Thyroid gland (tissue), 4 donors: ENCODE results near the gene DLG2. TPM values are rescaled to one million over a fixed set of nuclear protein-coding genes. Genes with fewer than 3 reads are reported as not detected.

Source experiments
- DNase-seq, 2 donors: peaks; one replicate each; pipeline ENCODE4 v3.0.0-alpha.2; 2019
- H3K27ac ChIP-seq, 3 donors: fragments of 200-600 bp; sonication (generic); 1 replicate in 2 of 3; 2 replicates in 1 of 3; pipeline ENCODE4 v1.5.1; 2016 to 2019; ENCODE audit warnings: mild to moderate bottlenecking in 1 of 3, moderate library complexity in 1 of 3
- H3K27me3 ChIP-seq: fragments of 200-600 bp; sonication (generic); one replicate; pipeline ENCODE4 v1.5.1; 2019
- H3K36me3 ChIP-seq, 2 donors: fragments of 200-600 bp; sonication (generic); one replicate each; pipeline ENCODE4 v1.5.1; 2016 to 2019
- H3K4me1 ChIP-seq, 2 donors: fragments of 200-600 bp; sonication (generic); one replicate each; pipeline ENCODE4 v1.5.1; 2017 to 2019
- H3K4me3 ChIP-seq, 3 donors: fragments of 200-600 bp; sonication (generic); replicated peaks in 1 of 3; 1 replicate in 2 of 3; 2 replicates in 1 of 3; pipeline ENCODE4 v1.5.1; 2016; ENCODE audit warnings: mild to moderate bottlenecking in 1 of 3
- H3K9me3 ChIP-seq: fragments of 200-600 bp; sonication (generic); one replicate; pipeline ENCODE4 v1.5.1; 2017
- POLR2A ChIP-seq, 2 donors: fragments of 450-650 bp; IDR thresholded peaks; one replicate each; pipeline ENCODE4 v1.6.1; 2017; ENCODE audit warnings: antibody characterized with exemption in 2 of 2, mild to moderate bottlenecking in 2 of 2, moderate library complexity in 1 of 2
- WGBS, 2 donors: methylation state at CpG; one replicate each; pipeline ENCODE4 v1.1.5; 2017; 5-methylcytosine and 5-hydroxymethylcytosine counted together
- intact Hi-C: fragments of 100-400 bp; cut with DNase I; formaldehyde crosslinking; loops from one replicate; pipeline ENCODE4 v1.15.1; 2023
- total RNA-seq, 4 donors: library from RNA; depleted of rRNA; stranded (reverse); fragments of >200 nt; gene quantifications; one replicate each; pipeline ENCODE4 v1.2.3, GENCODE V29; 2016
- TF ChIP-seq, protein P1 (sequence below), 6 experiments: fragments of 200-600 bp in 3 of 6; fragments of 450-650 bp in 3 of 6; sonication (generic) in 3 of 6; IDR thresholded peaks; one replicate each; pipeline ENCODE4 v1.5.1; 2016 to 2019; ENCODE audit warnings: antibody characterized with exemption in 6 of 6, mild to moderate bottlenecking in 2 of 6, inconsistent platforms in 1 of 6, moderate library complexity in 1 of 6

DLG2 gene
- total RNA-seq, 4 donors from 2014 or later, result 29.4 to 79.4 (median 42.4) TPM

DNA sequence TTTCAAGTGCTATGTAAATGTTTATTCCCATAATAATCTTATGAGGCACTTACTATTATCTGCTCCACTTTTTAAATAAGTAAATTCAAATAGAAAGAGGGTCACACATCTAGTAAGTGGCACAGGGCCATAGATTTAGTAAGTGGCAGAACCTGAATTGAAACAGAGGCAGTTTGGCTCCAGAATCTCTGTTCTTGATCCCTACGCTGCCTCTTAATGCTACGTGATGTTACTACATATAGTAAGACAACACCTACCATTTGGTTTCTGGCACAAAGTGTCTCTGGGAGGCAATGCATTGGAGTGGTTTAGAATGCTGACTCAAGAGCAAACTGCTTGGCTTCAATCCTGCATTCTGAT is 1018.3 kb downstream of the DLG2 start:
- H3K27me3 ChIP-seq, result no peaks in the 10 kb centered on the region
- 92 to 96% methylated on average over 2 of the region's 2 CpGs for WGBS, 2 donors
- H3K36me3 ChIP-seq, result no peaks in the 10 kb centered on the region
- H3K9me3 ChIP-seq, result no peaks in the 10 kb centered on the region
- H3K4me3 ChIP-seq, result no peak overlapping the region
- H3K4me1 ChIP-seq, result no peaks in the 10 kb centered on the region
- TF ChIP-seq POLR2A (IDR thresholded peaks at IDR 0.05), result no peak
- TF ChIP-seq, protein P1, sequence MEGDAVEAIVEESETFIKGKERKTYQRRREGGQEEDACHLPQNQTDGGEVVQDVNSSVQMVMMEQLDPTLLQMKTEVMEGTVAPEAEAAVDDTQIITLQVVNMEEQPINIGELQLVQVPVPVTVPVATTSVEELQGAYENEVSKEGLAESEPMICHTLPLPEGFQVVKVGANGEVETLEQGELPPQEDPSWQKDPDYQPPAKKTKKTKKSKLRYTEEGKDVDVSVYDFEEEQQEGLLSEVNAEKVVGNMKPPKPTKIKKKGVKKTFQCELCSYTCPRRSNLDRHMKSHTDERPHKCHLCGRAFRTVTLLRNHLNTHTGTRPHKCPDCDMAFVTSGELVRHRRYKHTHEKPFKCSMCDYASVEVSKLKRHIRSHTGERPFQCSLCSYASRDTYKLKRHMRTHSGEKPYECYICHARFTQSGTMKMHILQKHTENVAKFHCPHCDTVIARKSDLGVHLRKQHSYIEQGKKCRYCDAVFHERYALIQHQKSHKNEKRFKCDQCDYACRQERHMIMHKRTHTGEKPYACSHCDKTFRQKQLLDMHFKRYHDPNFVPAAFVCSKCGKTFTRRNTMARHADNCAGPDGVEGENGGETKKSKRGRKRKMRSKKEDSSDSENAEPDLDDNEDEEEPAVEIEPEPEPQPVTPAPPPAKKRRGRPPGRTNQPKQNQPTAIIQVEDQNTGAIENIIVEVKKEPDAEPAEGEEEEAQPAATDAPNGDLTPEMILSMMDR (IDR thresholded peaks at IDR 0.05), result no peak
- intact Hi-C loops, result no loop called here
- no peak for DNase-seq
- H3K27ac ChIP-seq, result no peak overlapping the region

DNA sequence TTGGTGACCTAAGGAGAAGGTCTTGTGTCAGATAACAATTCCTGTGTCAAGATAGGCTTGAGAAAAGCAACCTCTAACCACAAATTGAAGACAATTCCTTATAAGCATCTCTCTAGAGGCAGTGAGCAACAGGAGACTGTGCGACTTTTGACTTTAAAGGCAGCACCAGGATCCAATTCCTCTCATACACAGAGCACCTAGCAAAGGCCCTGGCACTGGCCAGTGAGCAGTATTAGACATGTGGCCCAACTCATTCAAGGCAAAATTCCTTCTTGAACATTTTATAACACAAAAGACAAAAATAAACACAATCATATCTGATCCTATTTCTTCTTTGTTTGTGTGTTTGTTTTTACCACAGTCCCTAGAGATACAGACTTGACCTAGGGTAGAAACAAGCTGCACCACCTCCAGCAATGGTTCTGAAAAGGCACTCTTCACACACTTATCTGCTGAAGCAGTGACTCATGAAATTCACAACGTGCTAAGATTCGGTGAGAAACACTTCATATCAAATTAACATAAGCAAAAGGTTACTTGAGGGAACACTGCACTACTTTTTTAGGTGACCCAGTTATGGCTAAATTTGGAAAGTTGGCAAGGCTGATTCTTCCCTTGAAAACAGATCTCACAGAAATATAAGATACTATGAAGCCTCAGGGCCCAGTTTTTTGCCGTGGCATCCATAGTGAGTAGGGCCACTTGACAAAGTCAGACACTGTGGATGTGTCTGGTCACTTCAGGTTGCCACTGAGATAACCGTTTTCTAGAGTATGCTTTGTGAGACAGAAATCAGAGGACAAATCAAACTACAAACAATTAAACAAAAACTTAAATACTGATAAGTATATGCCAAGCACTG is 1018.9 kb downstream of the DLG2 start:
- Histone ChIP-seq H3K4me3 (no peak overlapping the region), H3K4me1 (no peaks in the 10 kb centered on the region), H3K9me3 (no peaks in the 10 kb centered on the region), H3K27ac (no peak overlapping the region), H3K36me3 (no peaks in the 10 kb centered on the region), H3K27me3 (no peaks in the 10 kb centered on the region)
- DNase-seq, result no peak
- intact Hi-C loops, result no loop called here
- TF ChIP-seq, protein P1 (IDR thresholded peaks at IDR 0.05), result no peak
- TF ChIP-seq POLR2A (IDR thresholded peaks at IDR 0.05), result no peak
- 55 to 56% methylated on average over 5 of the region's 5 CpGs for WGBS, 2 donors

DNA sequence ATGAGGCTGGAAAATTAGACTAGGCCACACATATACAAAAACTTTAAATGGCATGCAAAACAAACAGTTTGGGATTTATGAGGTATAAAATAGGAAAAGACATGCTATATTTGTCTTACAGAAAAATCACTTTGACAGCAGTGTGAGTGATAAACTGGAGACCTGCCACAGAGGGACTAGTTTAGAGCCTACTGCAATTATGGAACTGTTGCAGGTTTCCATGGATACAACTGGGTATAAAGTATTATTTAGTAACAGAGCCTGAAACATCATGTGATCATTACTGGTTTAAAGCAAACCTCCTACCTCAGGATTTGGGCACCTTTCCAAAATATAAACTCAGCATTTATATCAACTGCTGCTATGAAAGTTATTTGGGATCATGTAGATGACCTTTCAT is 1032.5 kb downstream of the DLG2 start:
- Histone ChIP-seq H3K4me1 (no peaks in the 10 kb centered on the region), H3K27me3 (no peaks in the 10 kb centered on the region), H3K27ac (no peak overlapping the region), H3K36me3 (no peaks in the 10 kb centered on the region), H3K9me3 (no peaks in the 10 kb centered on the region), H3K4me3 (no peak overlapping the region)
- intact Hi-C loops, result no loop called here
- no peak for DNase-seq
- TF ChIP-seq POLR2A (IDR thresholded peaks at IDR 0.05), result no peak
- TF ChIP-seq, protein P1 (IDR thresholded peaks at IDR 0.05), result no peak

DNA sequence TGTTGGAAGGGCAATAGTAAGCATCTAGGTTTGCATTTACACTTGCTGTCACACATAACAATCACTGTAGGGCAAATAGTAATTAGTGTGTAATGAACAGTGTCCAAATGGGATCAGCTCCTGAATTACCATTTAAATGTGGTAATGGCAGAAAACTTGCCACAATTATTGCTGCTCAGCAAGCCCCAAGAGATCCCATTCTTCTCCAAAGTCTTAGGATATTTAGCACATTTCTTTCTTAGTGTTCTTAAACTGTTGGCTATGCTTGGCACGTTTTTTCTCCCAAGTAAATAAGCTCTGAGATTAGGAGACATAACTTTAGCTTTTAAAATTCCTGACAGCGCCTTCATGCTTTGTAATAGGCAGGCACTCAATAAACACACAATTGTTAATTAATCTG is 1037.0 kb downstream of the DLG2 start:
- no peaks in the 10 kb centered on the region for H3K9me3 ChIP-seq
- no peaks in the 10 kb centered on the region for H3K27me3 ChIP-seq
- no peak overlapping the region for H3K4me3 ChIP-seq
- DNase-seq, result no peak
- no peaks in the 10 kb centered on the region for H3K4me1 ChIP-seq
- no peaks in the 10 kb centered on the region for H3K36me3 ChIP-seq
- intact Hi-C loops, result no loop called here
- TF ChIP-seq, protein P1 (IDR thresholded peaks at IDR 0.05), result no peak
- no peak for TF ChIP-seq POLR2A (IDR thresholded peaks at IDR 0.05)
- no peak overlapping the region for H3K27ac ChIP-seq
- 51 to 52% methylated on average over 2 of the region's 2 CpGs for WGBS, 2 donors

DNA sequence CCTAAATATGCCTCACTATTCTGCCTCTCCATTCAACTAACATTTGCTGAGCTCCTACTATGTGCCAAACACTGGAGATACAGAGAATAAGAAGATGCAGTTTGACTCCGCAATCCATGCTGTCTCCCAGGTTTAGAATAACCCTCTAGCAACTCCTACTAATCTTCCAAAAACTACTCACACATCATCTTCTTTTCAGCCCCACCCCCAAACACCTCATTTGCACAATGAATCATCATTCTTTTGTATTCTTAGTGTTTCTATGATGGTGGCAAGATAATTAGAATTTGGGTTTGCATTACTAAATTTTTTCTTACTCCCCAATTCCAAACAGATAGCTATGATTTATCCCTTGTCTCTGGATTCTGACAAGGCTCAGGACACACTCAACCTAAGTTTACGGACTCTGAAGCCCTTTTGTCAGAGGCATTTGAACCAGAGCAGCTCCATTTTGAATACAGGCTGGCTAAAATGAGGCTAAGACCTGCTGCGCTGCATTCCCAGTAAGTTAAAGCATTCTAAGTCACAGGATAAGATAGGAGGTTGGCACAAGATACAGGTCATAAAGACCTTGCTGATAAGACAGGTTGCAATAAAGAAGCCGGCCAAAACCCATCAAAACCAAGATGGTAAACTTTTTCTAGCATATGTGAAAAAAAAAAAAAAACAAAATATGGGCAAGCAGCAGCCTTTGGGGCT is 1038.9 kb downstream of the DLG2 start:
- no peaks in the 10 kb centered on the region for H3K36me3 ChIP-seq
- no peak for DNase-seq
- H3K27me3 ChIP-seq, result no peaks in the 10 kb centered on the region
- 90 to 92% methylated on average over 4 of the region's 4 CpGs for WGBS, 2 donors
- intact Hi-C loops, result no loop called here
- H3K27ac ChIP-seq, result no peak overlapping the region
- H3K4me1 ChIP-seq, result no peaks in the 10 kb centered on the region
- H3K9me3 ChIP-seq, result no peaks in the 10 kb centered on the region
- H3K4me3 ChIP-seq, result no peak overlapping the region
- no peak for TF ChIP-seq POLR2A (IDR thresholded peaks at IDR 0.05)
- TF ChIP-seq, protein P1 (IDR thresholded peaks at IDR 0.05), result no peak
